ENCODE data around the gene KANSL3. TPM values are rescaled to one million over a fixed set of nuclear protein-coding genes. Genes with fewer than 3 reads are reported as not detected.
A peak's percentile ranks its signal among the peaks of the same experiment; 100 is the strongest.
"Not testable (repeated sequence)": the region's sequence is repeated elsewhere in the genome, so short reads cannot be mapped to it uniquely, and the experiment has no call there.

Gene KANSL3
- total RNA-seq, 4 donors from 2014 or later = 50.9 to 66.7 (median 60.6) TPM

DNA sequence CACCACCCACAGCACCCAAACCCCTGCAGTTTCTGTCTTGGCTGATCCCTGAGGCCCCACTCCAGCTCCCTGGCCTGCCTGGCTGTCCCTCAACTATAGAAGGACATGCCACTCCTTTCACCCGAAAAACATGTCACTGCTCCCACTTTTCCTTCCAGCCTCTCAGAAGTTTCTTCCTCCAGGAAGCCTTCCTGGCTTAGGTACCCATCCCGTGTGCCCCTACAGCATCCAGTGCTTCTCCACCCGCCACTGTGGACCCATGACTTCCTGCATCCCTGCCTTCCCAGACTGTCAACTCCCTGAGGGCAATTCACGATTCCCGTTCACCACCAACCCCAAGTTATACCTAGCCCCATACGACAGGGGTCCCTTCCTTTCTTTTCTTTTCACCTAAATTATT, 80.1 kb downstream of the KANSL3 start:
- TF ChIP-seq EP300 (IDR thresholded peaks at IDR 0.05) (no peak), POLR2A (IDR thresholded peaks at IDR 0.05) (no peak), POLR2AphosphoS5 (IDR thresholded peaks at IDR 0.05) (no peak)
- TF ChIP-seq, protein P1, sequence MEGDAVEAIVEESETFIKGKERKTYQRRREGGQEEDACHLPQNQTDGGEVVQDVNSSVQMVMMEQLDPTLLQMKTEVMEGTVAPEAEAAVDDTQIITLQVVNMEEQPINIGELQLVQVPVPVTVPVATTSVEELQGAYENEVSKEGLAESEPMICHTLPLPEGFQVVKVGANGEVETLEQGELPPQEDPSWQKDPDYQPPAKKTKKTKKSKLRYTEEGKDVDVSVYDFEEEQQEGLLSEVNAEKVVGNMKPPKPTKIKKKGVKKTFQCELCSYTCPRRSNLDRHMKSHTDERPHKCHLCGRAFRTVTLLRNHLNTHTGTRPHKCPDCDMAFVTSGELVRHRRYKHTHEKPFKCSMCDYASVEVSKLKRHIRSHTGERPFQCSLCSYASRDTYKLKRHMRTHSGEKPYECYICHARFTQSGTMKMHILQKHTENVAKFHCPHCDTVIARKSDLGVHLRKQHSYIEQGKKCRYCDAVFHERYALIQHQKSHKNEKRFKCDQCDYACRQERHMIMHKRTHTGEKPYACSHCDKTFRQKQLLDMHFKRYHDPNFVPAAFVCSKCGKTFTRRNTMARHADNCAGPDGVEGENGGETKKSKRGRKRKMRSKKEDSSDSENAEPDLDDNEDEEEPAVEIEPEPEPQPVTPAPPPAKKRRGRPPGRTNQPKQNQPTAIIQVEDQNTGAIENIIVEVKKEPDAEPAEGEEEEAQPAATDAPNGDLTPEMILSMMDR (IDR thresholded peaks at IDR 0.05) = no peak
- Histone ChIP-seq H3K27ac (no peak overlapping the region), H3K36me3 (peaks cover 0 to 2% of the 10 kb centered on the region in 2 donors), H3K4me1 (peaks cover 0 to 13% (median 5%) of the 10 kb centered on the region in 3 donors), H3K9me3 (no peaks in the 10 kb centered on the region), H3K27me3 (no peaks in the 10 kb centered on the region), H3K4me3 (no peak overlapping the region)
- WGBS, 2 donors (ENCODE audit: low coverage in 1 of 2) = 91 to 94% methylated on average over 3 to 6 of the region's 6 CpGs
- no peak for ATAC-seq

DNA sequence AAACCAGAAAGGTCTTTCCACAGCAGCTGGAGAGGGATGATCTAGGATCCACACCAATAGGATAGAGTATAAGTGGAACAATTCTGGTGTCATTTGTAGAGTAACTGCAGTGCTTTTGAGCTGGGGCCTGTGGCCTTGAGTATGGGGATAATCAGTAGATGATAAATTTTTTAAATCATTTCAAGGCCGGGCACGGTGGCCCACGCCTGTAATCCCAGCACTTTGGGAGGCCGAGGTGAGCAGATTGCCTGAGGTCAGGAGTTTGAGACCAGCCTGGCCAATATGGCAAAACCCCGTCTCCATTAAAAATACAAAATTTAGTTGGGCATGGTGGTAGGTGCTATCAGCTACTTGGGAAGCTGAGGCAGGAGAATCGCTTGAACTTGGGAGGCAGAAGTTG, 80.7 kb downstream of the KANSL3 start:
- ATAC-seq, H3K27me3 ChIP-seq, H3K36me3 ChIP-seq, H3K27ac ChIP-seq, H3K9me3 ChIP-seq, H3K4me3 ChIP-seq: not testable (repeated sequence)
- 88 to 100% methylated on average over 1 to 6 of the region's 6 CpGs for WGBS, 2 donors (ENCODE audit: low coverage in 1 of 2)
- peaks cover 0 to 13% (median 5%) of the 10 kb centered on the region in 3 donors for H3K4me1 ChIP-seq

DNA sequence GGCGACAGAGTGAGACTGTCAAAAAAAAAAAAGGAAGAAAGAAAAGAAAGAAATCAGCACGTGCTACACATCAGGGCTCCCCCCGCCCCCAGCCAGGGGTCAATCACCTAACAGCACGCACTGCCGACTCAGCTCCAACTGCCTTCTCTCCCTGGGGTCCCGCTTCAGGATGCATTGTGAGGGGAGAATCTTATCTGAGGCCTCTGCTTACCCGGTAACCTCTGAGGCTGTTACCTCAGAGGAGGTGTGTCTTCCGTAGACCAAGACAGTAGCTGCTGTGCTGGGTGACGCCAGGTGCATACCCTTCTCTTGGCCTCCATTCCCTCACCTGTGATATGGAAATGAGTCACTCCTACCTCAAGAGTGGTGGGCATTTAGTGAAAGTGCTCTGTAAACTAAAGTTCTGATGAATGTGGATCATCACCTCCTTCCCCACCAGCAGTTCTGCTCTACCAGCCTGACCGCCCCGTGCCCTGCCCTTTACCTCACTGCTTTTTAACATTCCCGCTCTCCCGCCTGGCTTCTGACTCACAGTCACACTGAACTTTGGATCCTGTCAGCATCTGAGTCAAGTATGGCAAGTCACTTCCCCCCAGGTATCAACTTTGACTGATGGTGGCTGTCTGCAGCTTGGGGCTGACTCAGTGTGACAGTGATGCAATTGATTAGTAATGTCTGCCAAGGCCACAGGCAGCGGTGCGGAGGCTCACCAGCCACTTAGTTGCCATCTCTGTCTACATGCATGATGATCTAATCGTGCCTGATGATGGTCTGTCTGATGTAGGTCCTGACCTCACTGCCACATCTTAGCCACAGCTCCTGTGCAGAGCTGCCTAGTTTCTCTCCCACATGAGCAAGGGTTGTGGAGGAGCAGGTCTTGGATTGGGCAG, 81.4 kb downstream of the KANSL3 start:
- H3K9me3 ChIP-seq = no peaks in the 10 kb centered on the region
- 72% methylated on average over 11 of the region's 16 CpGs; no CpG with 5 or more reads in 1 of the 2 donors for WGBS, 2 donors (ENCODE audit: low coverage in 1 of 2)
- H3K27me3 ChIP-seq = no peaks in the 10 kb centered on the region
- H3K4me3 ChIP-seq = no peak overlapping the region
- H3K27ac ChIP-seq = no peak overlapping the region
- peaks cover 0 to 16% of the 10 kb centered on the region in 2 donors for H3K36me3 ChIP-seq
- no peak for ATAC-seq
- TF ChIP-seq POLR2A (IDR thresholded peaks at IDR 0.05) (no peak), POLR2AphosphoS5 (IDR thresholded peaks at IDR 0.05) (peak; percentile 61)
- H3K4me1 ChIP-seq = peaks cover 0 to 13% (median 5%) of the 10 kb centered on the region in 3 donors

DNA sequence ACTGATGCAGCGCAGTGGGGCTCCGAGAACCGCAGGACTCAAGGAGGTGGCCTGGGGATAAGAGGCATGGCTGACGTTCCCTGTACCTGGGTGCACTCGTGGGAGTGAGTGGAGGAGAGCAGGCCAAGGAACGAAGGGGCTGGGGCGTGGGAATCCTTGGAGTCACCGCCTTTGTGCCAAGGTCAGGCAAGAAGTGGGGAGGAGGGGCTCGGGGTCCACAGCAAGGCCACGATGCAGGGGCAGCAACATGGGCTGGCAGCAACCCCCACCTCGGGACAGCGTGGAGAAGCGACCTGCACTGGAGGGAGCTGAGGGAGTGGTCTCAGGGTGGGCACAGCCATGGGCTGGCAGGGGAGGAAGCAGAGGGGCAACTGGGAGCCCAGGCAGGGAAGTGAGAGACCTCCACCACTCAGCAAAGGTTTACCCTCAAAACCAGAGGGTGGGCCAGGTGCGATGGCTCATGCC, 82.9 kb downstream of the KANSL3 start:
- Histone ChIP-seq H3K27ac (no peak overlapping the region), H3K4me3 (no peak overlapping the region), H3K4me1 (peaks cover 0 to 13% (median 5%) of the 10 kb centered on the region in 3 donors), H3K36me3 (peaks cover 0 to 31% of the 10 kb centered on the region in 2 donors), H3K9me3 (no peaks in the 10 kb centered on the region), H3K27me3 (no peaks in the 10 kb centered on the region)
- 64 to 90% methylated on average over 2 to 11 of the region's 14 CpGs for WGBS, 2 donors (ENCODE audit: low coverage in 1 of 2)
- TF ChIP-seq, protein P1 (IDR thresholded peaks at IDR 0.05) = no peak
- no peak for TF ChIP-seq POLR2A (IDR thresholded peaks at IDR 0.05)
- TF ChIP-seq POLR2AphosphoS5 (IDR thresholded peaks at IDR 0.05) = no peak
- TF ChIP-seq EP300 (IDR thresholded peaks at IDR 0.05) = no peak
- no peak for ATAC-seq

DNA sequence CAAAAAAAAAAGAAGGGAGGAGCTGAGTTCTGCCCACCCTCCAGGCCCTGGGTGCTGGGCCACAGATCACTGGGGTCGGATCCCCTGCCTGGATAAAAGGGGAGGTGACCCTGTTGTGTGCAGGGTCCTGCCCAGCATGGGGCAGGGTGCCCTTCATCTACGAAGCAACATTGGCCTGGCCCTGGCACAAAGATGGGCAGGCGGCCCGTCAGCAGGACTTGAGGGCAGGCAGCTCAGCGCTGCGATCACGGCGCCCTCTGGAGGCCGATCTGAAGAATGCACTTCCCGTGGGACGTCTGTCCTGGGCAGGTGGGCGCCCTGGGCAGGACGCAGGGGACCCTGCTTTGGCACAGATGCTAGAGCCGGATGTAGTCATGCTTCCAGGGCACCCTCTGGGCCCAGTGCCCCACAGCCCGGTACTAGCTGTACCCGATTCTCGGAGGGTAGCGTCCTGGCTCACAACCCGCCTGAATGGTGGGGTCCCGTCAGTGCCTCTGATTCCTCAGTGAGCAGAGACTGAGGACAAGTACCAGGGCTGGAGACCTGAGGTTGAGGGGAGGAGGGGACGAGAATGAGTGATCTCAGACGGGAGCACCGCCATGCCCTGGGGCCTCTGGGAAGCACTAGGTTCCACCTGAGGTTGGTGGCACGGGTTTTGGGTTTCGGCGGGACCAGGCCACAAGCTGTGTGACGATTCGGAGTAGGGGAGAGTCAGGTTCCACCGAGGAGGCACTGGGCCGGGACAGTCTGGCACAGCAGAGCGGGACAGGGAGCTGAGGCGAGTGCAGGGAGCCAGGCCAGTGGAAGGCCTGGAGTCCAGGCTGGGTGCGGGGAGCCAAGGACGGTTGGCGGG, 83.6 kb downstream of the KANSL3 start:
- Histone ChIP-seq H3K27ac (peak overlapping the region in 3 of 4 donors; percentile 5 to 15 (median 8)), H3K9me3 (no peaks in the 10 kb centered on the region), H3K27me3 (no peaks in the 10 kb centered on the region), H3K4me1 (peaks cover 0 to 16% (median 5%) of the 10 kb centered on the region in 3 donors), H3K36me3 (peaks cover 0 to 38% of the 10 kb centered on the region in 2 donors), H3K4me3 (no peak overlapping the region)
- peak; percentile 68 for ATAC-seq
- TF ChIP-seq POLR2A (IDR thresholded peaks at IDR 0.05) (no peak), POLR2AphosphoS5 (IDR thresholded peaks at IDR 0.05) (peak; percentile 83)
- TF ChIP-seq, protein P1 (IDR thresholded peaks at IDR 0.05) = peak in 3 of 4 experiments; percentile 94 to 96 (median 94)
- 50% methylated on average over 4 of the region's 35 CpGs; no CpG with 5 or more reads in 1 of the 2 donors for WGBS, 2 donors (ENCODE audit: low coverage in 1 of 2)

DNA sequence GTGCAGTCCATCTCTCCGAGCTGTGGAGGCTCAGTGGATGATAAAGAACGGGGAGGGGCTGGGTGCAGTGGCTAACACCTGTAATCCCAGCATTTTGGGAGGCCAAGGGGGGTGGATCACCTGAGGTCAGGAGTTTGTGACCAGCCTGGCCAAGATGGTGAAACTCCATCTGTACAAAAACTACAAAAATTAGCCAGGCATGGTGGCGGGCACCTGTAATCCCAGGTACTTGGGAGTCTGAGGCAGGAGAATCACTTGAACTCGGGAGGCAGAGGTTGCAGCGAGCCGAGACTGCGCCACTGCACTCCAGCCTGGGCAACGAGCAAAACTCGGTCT, 84.2 kb downstream of the KANSL3 start:
- H3K4me3 ChIP-seq, H3K27me3 ChIP-seq, ATAC-seq, H3K9me3 ChIP-seq: not testable (repeated sequence)
- peak overlapping the region in 2 of 4 donors; percentile 5 to 8 for H3K27ac ChIP-seq
- peaks cover 0 to 44% of the 10 kb centered on the region in 2 donors for H3K36me3 ChIP-seq
- 40% methylated on average over 1 of the region's 9 CpGs; no CpG with 5 or more reads in 1 of the 2 donors for WGBS, 2 donors (ENCODE audit: low coverage in 1 of 2)
- peaks cover 0 to 22% (median 5%) of the 10 kb centered on the region in 3 donors for H3K4me1 ChIP-seq
